Hepatocyte (in vitro differentiated cells): ENCODE measurements around the gene FLT3LG. TPM values are rescaled to one million over a fixed set of nuclear protein-coding genes. Genes with fewer than 3 reads are reported as not detected.

Experiments
- DNase-seq: peaks from one replicate; pipeline ENCODE4 v3.0.0-alpha.2; 2016; ENCODE audit warnings: low spot score
- H2AFZ ChIP-seq: fragments of 200-600 bp; sonication (generic); 2 replicates; pipeline ENCODE4 v1.6.0; 2016; ENCODE audit warnings: antibody characterized with exemption, mild to moderate bottlenecking
- H3K27ac ChIP-seq: fragments of 200-600 bp; sonication (generic); 2 replicates; pipeline ENCODE4 v1.5.1; 2016; ENCODE audit warnings: mild to moderate bottlenecking
- H3K27me3 ChIP-seq: fragments of 200-600 bp; sonication (generic); 2 replicates; pipeline ENCODE4 v1.6.1; 2016
- H3K36me3 ChIP-seq: fragments of 200-600 bp; sonication (generic); replicated peaks from 2 replicates; pipeline ENCODE4 v1.5.1; 2016; ENCODE audit warnings: low read depth; ENCODE audit not compliant: insufficient read depth
- H3K4me1 ChIP-seq: fragments of 200-600 bp; sonication (generic); 2 replicates; pipeline ENCODE4 v1.5.1; 2016; ENCODE audit warnings: mild to moderate bottlenecking, moderate library complexity; ENCODE audit not compliant: insufficient read depth
- H3K4me2 ChIP-seq: fragments of 200-600 bp; sonication (generic); 2 replicates; pipeline ENCODE4 v1.6.0; 2016
- H3K4me3 ChIP-seq: fragments of 200-600 bp; sonication (generic); 2 replicates; pipeline ENCODE4 v1.5.1; 2016; ENCODE audit warnings: mild to moderate bottlenecking
- H3K79me2 ChIP-seq: fragments of 200-600 bp; sonication (generic); 2 replicates; pipeline ENCODE4 v1.6.0; 2017; ENCODE audit warnings: mild to moderate bottlenecking
- H3K9me2 ChIP-seq: fragments of 200-600 bp; sonication (generic); replicated peaks from 2 replicates; pipeline ENCODE4 v1.6.0; 2017; ENCODE audit warnings: mild to moderate bottlenecking; ENCODE audit not compliant: insufficient read depth
- H3K9me3 ChIP-seq: fragments of 200-600 bp; sonication (generic); 2 replicates; pipeline ENCODE4 v1.5.1; 2016; ENCODE audit warnings: low read depth, mild to moderate bottlenecking
- H4K20me1 ChIP-seq: fragments of 200-600 bp; sonication (generic); 2 replicates; pipeline ENCODE4 v1.6.0; 2016; ENCODE audit warnings: mild to moderate bottlenecking; ENCODE audit not compliant: insufficient read depth, poor library complexity, severe bottlenecking
- CTCF ChIP-seq: fragments of 200-600 bp; sonication (generic); IDR thresholded peaks from 2 replicates; pipeline ENCODE4 v1.5.1; 2016; ENCODE audit warnings: antibody characterized with exemption, mild to moderate bottlenecking; ENCODE audit not compliant: poor library complexity
- EZH2 ChIP-seq: fragments of 200-600 bp; sonication (generic); IDR thresholded peaks from 2 replicates; pipeline ENCODE4 v1.6.1; 2016; ENCODE audit warnings: antibody characterized with exemption, mild to moderate bottlenecking, borderline replicate concordance
- EZH2phosphoT487 ChIP-seq: fragments of 200-600 bp; sonication (generic); IDR thresholded peaks from one replicate; pipeline ENCODE4 v1.6.1; 2018; ENCODE audit warnings: antibody characterized with exemption, mild to moderate bottlenecking, low read depth, moderate library complexity; ENCODE audit not compliant: unreplicated experiment, severe bottlenecking
- WGBS: methylation state at CpG from one replicate; pipeline ENCODE4 v1.1.6; 2016; ENCODE audit warnings: low lambda C conversion rate; ENCODE audit errors: missing lambda C conversion rate; 5-methylcytosine and 5-hydroxymethylcytosine counted together
- polyA plus RNA-seq: library from polyadenylated mRNA; unstranded; fragments of >200 nt; fragmentation: Nextera tagmentation; extraction: Ambion mirVana; gene quantifications from 2 replicates; pipeline ENCODE4 v1.2.1, GENCODE V29; 2016
- total RNA-seq: library from RNA; depleted of rRNA; stranded (reverse); fragments of >200 nt; gene quantifications from 2 replicates; pipeline ENCODE4 v1.2.3, GENCODE V29; 2014

The FLT3LG gene
- total and polyA plus RNA-seq, 2 experiments from 2014 or later = 1.3 to 2.8 TPM

DNA sequence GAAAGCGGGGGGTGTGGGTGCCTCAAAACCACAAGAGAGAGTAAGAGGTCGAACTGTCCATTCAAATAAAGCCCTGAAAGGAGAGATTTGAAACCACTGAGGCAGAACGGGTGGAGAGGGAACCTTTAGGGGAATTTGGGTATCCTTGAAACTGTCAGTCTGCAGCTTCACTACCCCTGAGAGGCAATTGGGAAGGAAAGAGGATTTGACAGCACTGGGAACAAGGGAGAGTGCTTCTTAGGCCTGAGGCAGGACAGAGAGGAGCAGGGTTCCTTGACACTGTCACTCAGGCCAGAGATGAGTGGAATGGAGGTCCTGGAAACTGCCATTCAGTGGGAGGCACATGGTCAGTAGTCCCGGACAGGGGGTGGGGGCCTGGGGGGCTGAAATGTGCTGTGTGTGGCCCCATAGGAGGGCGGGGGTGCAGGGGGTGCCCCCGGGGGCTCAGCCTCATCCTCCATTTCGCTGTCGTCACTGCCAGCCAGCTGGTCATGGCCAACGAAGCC lies 43.8 kb upstream of the FLT3LG start:
- no peaks in the 10 kb centered on the region for H4K20me1 ChIP-seq
- WGBS = 88% methylated on average over 7 of the region's 9 CpGs

DNA sequence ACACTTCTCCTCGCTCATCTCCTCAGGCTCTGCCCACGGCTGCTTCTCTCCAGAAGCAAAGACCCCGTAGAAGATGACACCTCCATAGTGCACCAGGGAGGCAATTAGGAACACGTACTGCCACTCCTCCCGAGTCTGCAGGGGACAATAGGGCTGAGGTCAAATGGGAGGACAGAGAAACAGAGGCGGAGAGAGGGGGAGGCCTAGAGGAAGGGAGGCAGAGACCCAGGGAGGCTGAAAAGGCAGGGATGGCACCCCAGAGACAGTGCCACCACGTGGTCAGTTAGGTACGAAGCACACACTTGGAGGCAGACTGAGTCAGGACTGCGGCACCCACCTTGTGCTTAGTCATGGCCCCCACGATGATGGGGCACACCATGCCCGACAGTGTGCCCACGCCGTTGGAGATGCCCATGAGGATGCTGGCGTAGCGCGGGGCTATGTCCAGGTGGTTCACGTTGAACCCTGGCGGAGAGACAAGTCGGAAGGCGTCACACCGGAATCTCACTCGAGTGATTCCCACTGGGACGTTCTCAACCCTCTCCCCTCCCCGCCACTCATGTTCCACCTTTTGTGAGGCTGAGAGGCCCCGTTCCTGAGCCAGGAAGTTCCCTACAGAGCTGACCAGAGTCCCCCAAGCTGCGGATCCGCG lies 43.2 kb upstream of the FLT3LG start:
- no peak for DNase-seq
- Histone ChIP-seq H3K27ac (no peak overlapping the region), H3K36me3 (no peaks in the 10 kb centered on the region), H3K4me3 (no peak overlapping the region), H3K4me1 (peaks cover 7% of the 10 kb centered on the region), H3K79me2 (no peaks in the 10 kb centered on the region), H4K20me1 (no peaks in the 10 kb centered on the region), H3K4me2 (no peak overlapping the region), H2AFZ (no peak overlapping the region), H3K9me3 (no peaks in the 10 kb centered on the region), H3K9me2 (no peaks in the 10 kb centered on the region), H3K27me3 (peaks cover 99% of the 10 kb centered on the region)
- 86% methylated on average over 28 of the region's 28 CpGs for WGBS
- TF ChIP-seq CTCF (peak; percentile 3), EZH2phosphoT487 (no peak)

More for the DNA sequence above, 43.8 kb upstream of the FLT3LG start:
- no peak overlapping the region for H3K4me2 ChIP-seq
- H3K4me1 ChIP-seq = peaks cover 7% of the 10 kb centered on the region
- no peaks in the 10 kb centered on the region for H3K79me2 ChIP-seq
- H3K36me3 ChIP-seq = no peaks in the 10 kb centered on the region
- no peaks in the 10 kb centered on the region for H3K9me3 ChIP-seq
- H3K9me2 ChIP-seq = no peaks in the 10 kb centered on the region
- H3K27me3 ChIP-seq = peaks cover 99% of the 10 kb centered on the region
- H3K4me3 ChIP-seq = no peak overlapping the region
- DNase-seq = no peak
- TF ChIP-seq CTCF (no peak), EZH2phosphoT487 (no peak), EZH2 (no peak)
- no peak overlapping the region for H2AFZ ChIP-seq
- no peak overlapping the region for H3K27ac ChIP-seq

DNA sequence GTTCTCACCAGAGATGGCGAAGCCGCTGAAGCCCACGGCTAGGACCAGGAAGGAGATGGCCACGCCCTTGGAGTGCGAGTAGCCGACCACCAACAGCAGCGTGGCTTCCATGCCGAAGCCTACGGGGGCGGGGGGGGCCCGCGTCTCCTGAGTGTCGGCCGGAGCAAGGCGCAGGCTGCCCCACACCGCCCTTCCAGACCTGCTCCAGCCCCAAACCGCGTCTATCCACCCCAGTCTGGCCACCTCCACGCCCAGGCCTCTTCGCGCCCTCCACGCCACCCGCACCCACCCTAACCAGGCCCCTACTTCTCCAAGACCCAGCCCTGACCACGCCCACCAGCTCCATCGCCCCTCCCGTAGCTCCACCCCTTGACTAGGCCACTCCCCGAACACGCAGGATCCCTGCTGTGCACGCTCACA lies 42.7 kb upstream of the FLT3LG start:
- no peaks in the 10 kb centered on the region for H4K20me1 ChIP-seq
- H3K36me3 ChIP-seq = no peaks in the 10 kb centered on the region
- no peak for DNase-seq
- TF ChIP-seq EZH2phosphoT487 (no peak), CTCF (no peak), EZH2 (no peak)
- WGBS = 88% methylated on average over 11 of the region's 29 CpGs
- no peak overlapping the region for H3K4me2 ChIP-seq
- H2AFZ ChIP-seq = no peak overlapping the region
- no peaks in the 10 kb centered on the region for H3K9me3 ChIP-seq
- no peak overlapping the region for H3K27ac ChIP-seq
- peaks cover 7% of the 10 kb centered on the region for H3K4me1 ChIP-seq
- H3K27me3 ChIP-seq = peaks cover 99% of the 10 kb centered on the region
- no peaks in the 10 kb centered on the region for H3K79me2 ChIP-seq
- H3K4me3 ChIP-seq = no peak overlapping the region
- no peaks in the 10 kb centered on the region for H3K9me2 ChIP-seq
